GM19023 (cell line): ENCODE data around the gene FHIT.

Source experiments
- ATAC-seq: cut with Tn5 transposase; IDR thresholded peaks from one replicate; pipeline ENCODE4 v1.9.1; 2021; ENCODE audit warnings: mild to moderate bottlenecking, moderate library complexity; ENCODE audit not compliant: unreplicated experiment

Gene FHIT

GRCh38 chr3:60523536-60523935 lies 727.7 kb downstream of the FHIT start:
- no peak for ATAC-seq

- no peak for ATAC-seq
Measured at GRCh38 chr3:60517134-60517533, 734.1 kb downstream of the FHIT start.

DNA sequence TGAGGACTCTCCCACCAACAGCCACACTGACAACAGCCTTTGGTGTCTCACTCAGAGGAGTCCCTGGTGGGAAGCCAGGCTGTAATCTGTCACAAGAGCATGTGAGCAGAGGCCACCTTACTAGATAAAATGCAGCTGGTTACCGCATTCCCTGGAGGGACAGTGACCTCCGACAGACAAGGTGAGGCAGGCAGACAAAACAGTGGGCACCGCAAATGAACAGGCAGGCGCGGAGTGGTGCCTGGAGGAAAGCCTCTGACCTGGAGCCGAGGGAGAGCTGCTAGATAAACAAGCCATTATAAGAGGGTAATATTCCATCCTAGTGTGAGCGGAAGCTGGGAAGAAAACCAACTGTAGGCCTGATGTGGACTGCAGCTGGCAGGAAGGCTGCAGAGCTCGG lies 736.4 kb downstream of the FHIT start:
- ATAC-seq, result no peak

- ATAC-seq, result no peak
Measured at GRCh38 chr3:60514085-60514649, 737.1 kb downstream of the FHIT start.

DNA sequence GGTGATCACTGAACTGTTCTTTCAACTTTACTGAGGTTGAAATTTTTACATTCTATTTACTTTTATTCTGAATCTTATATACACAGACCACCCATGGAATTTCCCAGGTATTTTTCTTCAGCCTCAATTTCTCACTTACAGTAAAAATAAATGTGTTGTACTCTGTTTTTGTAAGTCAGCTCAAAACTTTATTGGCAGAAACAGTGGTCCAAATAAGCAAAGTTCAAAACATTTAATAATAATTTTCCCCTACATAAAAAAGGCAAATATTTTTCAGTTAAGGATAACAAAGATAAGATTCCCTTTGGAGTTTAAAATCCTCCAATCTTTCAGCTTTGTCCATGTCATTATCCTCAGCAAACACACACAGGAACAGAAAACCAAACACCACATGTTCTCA lies 738.0 kb downstream of the FHIT start:
- ATAC-seq, result no peak

DNA sequence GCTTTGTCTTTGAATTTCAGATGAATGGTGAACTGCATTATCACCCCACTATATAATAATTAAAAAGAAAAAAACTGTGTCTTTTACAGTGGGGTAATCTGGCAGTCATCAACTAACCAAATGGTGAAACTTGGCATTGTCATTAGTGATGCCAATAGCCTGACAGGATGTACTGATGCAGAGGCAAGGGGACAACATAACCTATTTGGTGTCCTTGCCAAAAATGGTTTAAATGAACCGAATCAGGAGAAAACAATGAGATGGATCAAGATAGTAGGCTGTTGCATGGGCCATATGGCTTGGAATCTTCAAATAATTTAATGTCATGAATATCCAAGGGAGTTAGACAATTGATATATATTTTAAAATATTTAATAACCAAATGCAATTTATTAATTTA lies 738.7 kb downstream of the FHIT start:
- no peak for ATAC-seq

DNA sequence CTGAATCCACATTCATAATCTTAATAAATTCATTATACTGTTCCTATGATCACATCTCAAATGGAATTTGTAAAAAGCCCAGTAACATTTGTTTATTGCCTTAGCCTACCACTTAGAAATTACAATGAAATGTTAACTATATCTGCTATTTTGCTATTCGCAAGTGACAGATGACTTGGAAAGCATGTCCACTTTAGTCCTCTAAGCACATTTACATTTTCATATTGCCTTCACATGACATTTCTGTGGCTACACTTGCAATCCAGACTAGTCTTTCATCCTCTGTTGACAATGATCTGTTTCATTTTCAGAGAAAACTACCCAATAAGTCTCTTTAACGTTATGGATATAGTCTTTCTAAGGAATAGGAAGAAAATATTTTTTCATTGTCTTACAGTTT lies 741.8 kb downstream of the FHIT start:
- ATAC-seq, result no peak

DNA sequence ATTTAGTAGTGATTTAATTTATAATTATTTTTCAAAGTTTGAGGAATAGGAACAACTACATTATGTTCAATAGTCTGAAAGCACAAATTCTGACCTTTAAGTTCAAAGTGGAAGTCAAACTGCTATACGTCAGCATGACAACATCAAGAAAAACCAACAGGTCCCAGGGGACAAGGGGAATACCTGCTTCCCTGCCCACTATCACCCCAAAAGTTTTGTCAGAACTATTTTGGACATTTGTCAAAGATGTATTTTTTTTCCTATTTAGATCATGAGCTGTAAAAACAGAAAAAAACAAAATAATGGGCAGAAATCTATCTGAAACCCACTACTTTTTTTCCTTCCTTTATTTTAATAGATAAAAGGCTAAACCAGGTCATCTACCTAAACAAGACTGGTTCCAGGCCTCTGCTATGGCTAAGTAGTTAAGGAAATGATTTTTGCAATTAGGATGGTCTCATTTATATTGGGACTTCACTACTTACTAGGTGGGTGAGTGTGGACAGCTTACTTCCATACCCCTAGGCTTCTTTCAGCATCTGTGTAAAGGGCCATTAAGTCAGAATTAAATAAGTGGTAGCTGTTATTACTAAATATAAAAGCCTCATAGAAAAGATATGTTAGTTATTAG lies 746.3 kb downstream of the FHIT start:
- ATAC-seq, result no peak

DNA sequence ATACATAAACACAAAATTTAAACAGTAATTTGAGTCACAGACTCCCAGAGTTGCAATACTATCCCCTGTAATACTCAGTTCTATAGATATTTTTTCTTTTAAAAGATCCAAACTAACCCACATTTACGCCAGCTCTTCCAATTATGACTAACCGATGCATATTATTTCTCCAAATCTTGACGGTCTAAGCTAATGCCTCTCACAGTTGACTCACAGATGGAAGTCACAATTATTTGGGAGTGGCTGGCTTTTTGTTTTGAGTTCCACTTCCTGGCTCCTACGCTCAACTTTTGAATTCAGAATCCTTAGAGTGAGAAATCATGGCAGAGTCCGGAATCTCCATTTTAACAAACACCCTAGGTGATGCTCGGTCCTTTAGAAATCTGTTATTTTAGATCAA lies 749.9 kb downstream of the FHIT start:
- ATAC-seq, result no peak

DNA sequence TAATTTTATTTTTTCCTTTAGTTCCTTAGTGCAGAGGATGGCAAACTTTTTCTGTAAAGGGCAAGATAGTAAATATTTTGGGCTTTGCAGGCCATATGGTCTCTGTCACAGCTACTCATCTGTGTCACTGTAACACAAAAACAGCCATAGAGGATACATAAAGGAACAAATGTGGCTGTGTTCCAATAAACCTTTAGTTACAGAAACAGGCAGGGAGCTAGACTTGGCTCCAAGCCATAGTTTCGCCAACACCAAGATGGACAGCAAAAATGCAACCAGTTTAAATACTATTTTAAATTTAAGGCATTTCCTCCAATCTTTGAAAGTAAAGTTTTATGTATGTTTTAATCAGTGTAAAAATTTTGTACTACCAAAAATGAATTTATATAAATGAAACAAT lies 753.4 kb downstream of the FHIT start:
- no peak for ATAC-seq

- no peak for ATAC-seq
Measured at GRCh38 chr3:60490992-60491391, 760.3 kb downstream of the FHIT start.

- no peak for ATAC-seq
Measured at GRCh38 chr3:60475096-60475495, 776.2 kb downstream of the FHIT start.

DNA sequence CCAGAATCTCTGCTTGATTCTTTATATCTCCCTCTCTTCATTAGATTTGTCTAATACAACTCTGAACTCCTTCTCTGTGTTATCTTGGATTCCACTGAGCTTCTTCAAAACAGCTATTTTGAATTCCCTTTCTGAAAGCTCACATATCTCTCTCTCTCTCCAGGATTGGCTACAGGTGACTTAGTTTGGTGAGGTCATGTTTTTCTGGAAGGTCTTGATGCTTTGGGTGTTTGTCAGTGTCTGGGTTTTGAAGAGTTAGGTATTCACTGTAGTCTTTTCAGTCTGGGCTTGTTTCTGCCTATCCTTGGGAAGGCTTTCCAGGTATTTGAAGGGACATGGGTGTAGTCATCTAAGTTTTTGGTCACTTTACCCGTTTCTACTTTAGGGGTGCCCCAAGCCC lies 781.8 kb downstream of the FHIT start:
- ATAC-seq, result no peak

DNA sequence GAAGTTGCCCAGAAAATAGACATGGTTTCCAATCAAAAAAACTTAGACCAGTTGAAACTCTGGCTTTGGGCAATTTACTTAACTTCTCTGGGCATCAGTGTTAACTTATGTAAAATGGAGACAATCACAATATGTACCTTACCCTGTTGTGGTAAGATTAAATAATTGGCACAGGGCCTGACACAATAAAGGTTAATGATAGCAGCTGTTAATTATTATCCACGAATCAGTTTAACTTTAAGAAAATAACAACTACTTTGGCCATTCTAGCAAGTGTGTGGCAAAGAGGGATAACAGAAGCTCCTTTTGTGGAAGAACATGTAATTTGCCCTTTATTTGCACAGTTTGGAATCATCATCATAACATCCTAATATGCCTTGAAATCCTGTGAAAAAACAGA lies 787.6 kb downstream of the FHIT start:
- ATAC-seq, result no peak

- no peak for ATAC-seq
Measured at GRCh38 chr3:60461267-60461666, 790.0 kb downstream of the FHIT start.

DNA sequence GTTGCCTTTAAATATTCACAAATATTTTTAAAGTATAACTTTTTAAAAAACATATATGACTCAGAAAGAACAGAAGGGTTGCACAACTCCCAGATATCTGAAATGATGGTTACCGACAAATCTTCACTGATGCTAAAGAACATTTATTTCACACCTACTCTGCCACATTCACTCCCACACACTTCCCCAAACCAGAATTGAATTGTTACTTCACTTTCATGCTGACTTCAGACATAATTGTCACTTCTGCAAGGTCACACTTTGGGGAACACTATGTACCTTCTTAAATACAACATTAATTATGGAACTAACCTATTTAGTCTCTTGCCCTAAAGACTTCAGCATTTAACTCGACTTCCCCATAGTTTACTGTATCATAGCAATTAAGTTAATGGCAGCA lies 795.1 kb downstream of the FHIT start:
- ATAC-seq, result no peak

- no peak for ATAC-seq
Measured at GRCh38 chr3:60453326-60453725, 797.9 kb downstream of the FHIT start.

DNA sequence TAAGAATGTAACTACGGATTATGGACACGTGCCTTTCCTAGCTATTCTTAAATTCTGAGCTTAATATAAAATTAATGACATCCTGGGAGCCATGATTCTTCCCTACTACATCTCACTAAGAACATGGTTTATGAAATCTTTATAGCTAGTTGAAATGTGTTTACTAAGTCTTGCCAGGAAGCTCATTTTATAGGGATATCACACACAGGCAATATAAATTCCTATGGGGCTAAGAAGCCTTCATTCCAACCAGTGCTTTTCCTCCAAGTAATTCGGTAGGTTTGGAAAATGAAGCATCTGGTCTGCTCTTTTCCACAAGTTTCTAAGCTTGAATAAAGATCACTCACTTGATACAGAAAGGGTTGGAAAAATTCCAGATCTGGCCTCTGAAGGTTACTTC lies 802.6 kb downstream of the FHIT start:
- ATAC-seq, result no peak

DNA sequence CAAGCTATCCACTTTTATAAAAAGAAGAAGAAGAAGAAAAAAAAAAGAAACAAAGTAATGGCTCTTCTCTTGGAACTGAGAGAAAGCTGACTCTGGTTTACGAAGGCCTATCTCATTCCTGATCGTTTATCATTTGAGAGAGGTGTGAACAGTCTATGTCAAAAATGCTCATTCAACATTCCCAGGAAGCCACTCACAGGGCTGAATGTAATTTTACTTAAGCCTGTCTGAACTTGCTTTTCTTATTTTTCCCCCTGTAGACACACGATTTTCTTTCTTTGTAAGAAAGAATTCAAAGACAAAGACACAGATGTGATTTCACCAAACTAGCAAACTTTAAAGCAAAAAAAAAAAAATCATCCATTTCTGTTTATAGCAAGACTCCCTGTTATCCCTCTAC lies 805.8 kb downstream of the FHIT start:
- no peak for ATAC-seq

- ATAC-seq, result no peak
Measured at GRCh38 chr3:60444898-60445437, 806.3 kb downstream of the FHIT start.

DNA sequence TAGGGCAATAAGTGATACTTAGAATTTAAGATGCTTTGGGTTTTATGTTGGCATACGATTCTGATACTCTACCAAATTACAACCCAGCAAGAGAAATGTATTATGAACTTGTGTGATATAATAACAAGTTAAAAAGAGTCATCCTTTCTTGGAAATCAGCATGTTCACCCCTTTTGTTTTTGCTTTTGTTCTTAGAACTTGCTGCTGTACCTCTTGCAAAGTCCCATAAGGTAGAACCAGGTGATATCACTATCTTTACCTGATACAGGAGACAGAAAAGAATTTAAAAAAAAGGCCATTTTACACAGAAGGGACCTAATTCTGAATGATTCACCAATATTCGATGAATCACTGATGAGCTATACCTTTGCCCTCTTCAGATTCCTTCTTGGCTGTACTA lies 810.4 kb downstream of the FHIT start:
- ATAC-seq, result no peak

DNA sequence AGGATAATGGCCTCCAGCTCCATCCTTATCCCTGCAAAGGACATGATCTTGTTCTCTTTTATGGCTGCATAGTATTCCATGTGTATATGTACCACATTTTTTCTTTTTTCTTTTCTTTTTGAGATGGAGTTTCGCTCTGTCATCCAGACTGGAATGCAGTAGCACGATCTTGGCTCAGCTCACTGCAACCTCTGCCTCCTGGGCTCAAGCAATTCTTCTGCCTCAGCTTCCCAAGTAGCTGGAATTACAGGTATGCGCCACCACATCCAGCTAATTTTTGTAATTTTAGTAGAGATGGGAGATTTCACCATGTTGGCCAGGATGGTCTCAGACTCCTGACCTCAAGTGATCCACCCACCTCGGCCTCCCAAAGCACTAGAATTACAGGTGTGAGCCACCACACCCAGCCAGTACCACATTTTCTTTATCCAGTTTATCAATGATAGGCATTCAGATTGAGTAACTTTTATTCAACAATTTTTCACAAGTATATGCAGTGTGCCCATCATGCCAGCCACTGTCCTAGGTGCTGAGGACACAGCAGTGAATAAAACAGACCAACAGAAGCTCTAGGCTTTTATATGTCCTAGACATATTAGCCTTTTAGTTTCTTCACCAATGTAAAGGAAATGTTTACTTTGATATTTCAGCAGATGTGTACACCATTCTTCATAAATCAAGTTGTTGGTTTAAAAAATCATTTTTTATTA lies 815.2 kb downstream of the FHIT start:
- ATAC-seq, result no peak
